GM21447 (cell line): ENCODE data around the gene GAMT.

Experiments
- ATAC-seq: cut with Tn5 transposase; IDR thresholded peaks from one replicate; pipeline ENCODE4 v1.9.1; 2021; ENCODE audit not compliant: unreplicated experiment

GAMT gene

GRCh38 chr19:1401889-1402217, 511 bp upstream of the GAMT start:
- ATAC-seq, result no peak

- no peak for ATAC-seq
These were observed 833 bp downstream of the GAMT start for GRCh38 chr19:1400281-1401137.

- no peak for ATAC-seq
These were observed 1.6 kb downstream of the GAMT start for GRCh38 chr19:1399745-1400144.

- ATAC-seq, result no peak
These were observed 2.3 kb downstream of the GAMT start for GRCh38 chr19:1399079-1399478.

GRCh38 chr19:1397838-1398237, 3.5 kb downstream of the GAMT start:
- ATAC-seq, result no peak

- no peak for ATAC-seq
These were observed 4.3 kb downstream of the GAMT start for GRCh38 chr19:1396768-1397679.

GRCh38 chr19:1396019-1396767, 5.1 kb downstream of the GAMT start:
- no peak for ATAC-seq

- no peak for ATAC-seq
These were observed 5.9 kb downstream of the GAMT start for GRCh38 chr19:1395194-1396018.

GRCh38 chr19:1394252-1395193, 6.8 kb downstream of the GAMT start:
- ATAC-seq, result no peak

GRCh38 chr19:1393841-1394240, 7.5 kb downstream of the GAMT start:
- ATAC-seq, result no peak

- no peak for ATAC-seq
These were observed 8.3 kb downstream of the GAMT start for GRCh38 chr19:1392939-1393530.

GRCh38 chr19:1392407-1392806, 8.9 kb downstream of the GAMT start:
- ATAC-seq, result no peak

GRCh38 chr19:1390890-1391423, 10.4 kb downstream of the GAMT start:
- ATAC-seq, result no peak

GRCh38 chr19:1389033-1389940, 12.1 kb downstream of the GAMT start:
- no peak for ATAC-seq

GRCh38 chr19:1388637-1389026, 12.7 kb downstream of the GAMT start:
- no peak for ATAC-seq

- ATAC-seq, result no peak
These were observed 13.4 kb downstream of the GAMT start for GRCh38 chr19:1387684-1388636.
